GM21381 (cell line): ENCODE data around the gene DENND2A.
A peak's percentile ranks its signal among the peaks of the same experiment; 100 is the strongest.
"Not testable (repeated sequence)": the region's sequence is repeated elsewhere in the genome, so short reads cannot be mapped to it uniquely, and the experiment has no call there.

Experiments
- ATAC-seq: cut with Tn5 transposase; IDR thresholded peaks from one replicate; pipeline ENCODE4 v1.9.1; 2021; ENCODE audit warnings: mild to moderate bottlenecking, moderate library complexity; ENCODE audit not compliant: unreplicated experiment

The DENND2A gene

DNA sequence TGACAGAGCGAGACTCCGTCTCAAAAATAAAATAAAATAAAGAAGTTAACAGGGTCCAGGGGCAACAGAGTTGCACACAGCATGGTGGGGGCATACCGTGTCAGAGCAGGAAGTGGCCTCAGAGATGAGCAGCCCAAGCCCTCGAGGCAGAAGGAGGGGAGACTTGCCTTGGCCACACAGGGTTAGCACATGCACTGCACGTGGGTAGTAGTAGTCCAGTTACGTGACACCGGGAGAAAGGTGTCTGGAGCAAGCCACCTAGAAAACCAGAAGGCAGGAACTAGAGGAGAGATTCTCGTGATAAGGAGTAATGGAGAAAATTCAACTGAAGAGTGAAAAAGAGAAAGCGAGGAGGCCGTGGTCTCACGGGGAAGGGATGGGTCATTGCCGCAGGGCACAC is 9.8 kb upstream of the DENND2A start:
- no peak for ATAC-seq

GRCh38 chr7:140649556-140650205 is 9.1 kb upstream of the DENND2A start:
- ATAC-seq = no peak

GRCh38 chr7:140646931-140647647 is 6.5 kb upstream of the DENND2A start:
- peak; percentile 81 for ATAC-seq

DNA sequence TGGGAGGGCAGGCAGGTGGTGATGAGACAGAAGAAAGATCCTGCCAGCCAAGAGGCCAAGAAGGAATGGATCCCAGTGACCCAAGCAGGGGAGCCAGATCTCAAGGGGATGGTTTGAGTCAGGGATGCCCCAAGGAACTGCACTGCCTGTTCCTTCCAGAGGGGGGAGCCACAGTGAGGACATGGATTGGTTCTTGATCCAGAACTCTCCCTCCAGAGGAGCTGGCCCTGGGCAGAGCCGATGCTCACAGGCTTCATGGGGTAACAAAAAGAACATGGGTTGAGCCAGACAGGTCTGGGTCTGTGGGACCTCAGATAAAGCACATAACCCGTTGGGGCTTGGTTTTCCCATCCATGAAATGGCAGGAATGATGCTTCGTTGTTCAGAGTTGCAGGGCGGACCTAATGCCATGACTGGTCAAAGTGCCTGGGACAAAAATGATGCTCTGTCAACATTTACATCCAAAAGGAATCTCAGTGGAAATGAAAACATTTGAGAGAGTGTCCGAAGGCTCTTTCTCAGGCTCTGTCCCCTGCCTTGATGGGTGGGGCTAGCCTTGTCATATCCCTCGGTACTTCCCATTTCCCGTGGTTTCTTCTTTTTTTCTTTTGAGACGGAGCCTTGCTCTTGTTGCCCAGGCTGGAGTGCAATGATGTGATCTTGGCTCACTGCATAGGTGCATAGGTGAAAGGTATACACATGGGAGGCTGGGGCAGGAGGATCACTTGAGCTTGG is 4.7 kb upstream of the DENND2A start:
- no peak for ATAC-seq

DNA sequence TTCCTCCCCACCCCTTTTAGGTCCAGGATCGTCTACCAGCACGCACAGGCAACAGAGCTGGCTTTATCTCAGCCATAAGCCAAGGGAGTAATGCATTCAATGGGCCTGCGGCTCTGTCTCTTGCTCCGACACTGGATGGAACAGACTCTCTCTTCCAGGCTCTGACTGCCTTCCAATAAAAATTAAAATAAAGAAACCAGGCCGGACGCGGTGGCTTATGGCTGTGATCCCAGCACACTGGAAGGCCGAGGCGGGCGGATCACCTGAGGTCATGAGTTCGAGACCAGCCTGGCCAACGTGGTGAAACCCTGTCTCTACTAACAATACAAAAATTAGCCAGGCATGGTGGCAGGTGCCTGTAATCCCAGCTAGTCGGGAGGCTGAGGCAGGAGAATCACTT is 4.1 kb upstream of the DENND2A start:
- not testable (repeated sequence) for ATAC-seq

GRCh38 chr7:140643416-140643815 is 2.8 kb upstream of the DENND2A start:
- no peak for ATAC-seq

- no peak for ATAC-seq
Measured at GRCh38 chr7:140641524-140642195, 1.0 kb upstream of the DENND2A start.

- no peak for ATAC-seq
Measured at GRCh38 chr7:140640060-140640637, 464 bp downstream of the DENND2A start.

DNA sequence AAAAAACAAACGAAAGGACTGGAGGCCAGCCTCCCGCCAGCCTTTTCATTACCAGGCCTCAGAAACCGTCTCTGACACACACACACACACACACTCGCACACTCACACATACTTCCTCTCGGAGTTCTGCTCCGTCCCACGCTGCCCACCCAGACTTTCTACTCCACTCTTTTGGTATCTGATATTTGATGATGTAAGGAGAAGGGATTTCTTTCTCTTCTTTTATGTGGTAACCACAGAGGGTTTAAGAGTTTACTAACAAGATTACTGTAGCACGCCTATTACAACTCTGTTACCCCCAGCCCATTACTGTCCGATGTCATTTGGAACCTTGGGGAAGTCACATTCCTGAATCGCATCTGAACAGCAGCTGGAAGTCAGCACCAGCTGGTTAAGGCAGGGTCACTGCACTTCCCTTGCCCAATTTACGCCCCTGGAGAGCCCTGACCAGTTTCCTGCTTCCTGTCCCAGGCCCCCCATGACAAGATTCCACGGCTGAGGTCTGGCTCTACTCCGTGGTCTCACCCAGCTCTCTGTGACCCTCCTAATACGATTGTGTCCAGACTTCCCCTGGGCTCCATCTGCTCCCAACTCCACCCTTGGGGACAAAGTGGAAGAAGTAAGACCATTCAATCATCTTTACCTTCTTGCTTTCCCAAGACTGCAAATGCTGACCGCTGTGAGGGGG is 1.1 kb downstream of the DENND2A start:
- ATAC-seq = no peak

DNA sequence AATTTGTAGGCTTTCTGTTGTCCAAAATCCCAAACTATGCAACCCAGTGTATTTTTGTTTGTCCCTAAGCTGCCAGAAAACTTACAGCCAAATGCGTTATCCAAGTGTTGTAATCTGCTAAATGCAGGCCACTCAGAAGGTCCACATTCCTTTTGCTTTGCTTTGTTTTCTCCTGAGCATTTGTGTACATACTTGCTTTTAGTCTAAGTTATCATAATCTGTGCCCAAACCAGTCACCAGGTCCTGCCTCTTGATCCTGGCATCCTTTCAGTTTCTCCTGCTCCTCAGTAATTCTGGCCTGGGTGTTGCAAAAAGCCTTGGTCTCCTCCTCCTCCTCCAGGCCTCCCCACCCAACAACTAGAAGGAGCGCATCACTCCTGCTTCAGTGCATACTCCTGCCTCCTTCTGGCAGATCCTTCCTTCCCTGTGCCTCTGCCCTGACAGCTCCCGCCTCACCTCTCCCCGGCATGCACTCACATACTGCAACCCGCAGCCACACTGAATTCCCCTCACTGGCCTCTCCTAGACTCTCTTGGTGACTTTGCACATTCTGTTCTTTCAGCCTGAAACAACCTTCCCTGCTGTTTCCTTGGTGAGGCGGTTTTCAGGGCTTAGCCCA is 2.3 kb downstream of the DENND2A start:
- ATAC-seq = no peak

DNA sequence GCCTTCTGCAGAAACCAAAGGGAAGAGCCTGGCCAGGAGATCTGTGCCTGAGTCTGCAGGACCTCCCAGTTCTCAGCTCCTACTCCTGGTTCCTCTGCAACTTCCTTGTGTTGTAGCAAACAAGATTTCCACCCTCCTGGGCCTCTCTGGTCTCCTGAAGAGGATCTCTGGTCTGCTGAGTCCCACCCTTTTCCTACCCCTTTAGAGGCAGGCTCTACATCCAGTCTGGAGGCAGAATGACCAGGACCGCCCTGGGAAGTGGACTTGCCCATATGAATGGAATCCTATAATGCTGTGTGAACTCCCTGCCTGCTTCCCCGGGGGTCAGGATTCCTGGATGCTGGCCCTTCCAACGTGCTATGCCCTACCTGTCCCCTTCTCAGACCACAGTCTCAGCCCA is 3.2 kb downstream of the DENND2A start:
- ATAC-seq = no peak

GRCh38 chr7:140635816-140636215 is 4.8 kb downstream of the DENND2A start:
- no peak for ATAC-seq

GRCh38 chr7:140635345-140635744 is 5.3 kb downstream of the DENND2A start:
- ATAC-seq = no peak

GRCh38 chr7:140631602-140632001 is 9.0 kb downstream of the DENND2A start:
- no peak for ATAC-seq

- ATAC-seq = no peak
Measured at GRCh38 chr7:140631021-140631420, 9.6 kb downstream of the DENND2A start.

- ATAC-seq = no peak
Measured at GRCh38 chr7:140625908-140626868, 14.4 kb downstream of the DENND2A start.

DNA sequence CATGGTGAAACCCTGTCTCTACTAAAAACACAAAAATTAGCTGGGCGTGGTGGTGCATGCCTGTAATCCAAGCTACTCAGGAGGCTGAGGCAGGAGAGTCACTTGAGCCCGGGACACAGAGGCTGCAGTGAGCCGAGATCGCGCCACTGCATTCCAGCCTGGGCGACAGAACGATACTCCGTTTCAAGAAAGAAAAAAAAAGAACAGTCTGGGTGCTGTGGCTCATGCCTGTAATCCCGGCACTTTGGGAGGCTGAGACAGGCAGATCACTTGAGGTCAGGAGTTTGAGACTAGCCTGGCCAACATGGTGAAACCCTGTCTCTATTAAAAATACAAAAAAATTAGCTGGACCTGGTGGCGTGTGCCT is 15.4 kb downstream of the DENND2A start:
- not testable (repeated sequence) for ATAC-seq

- ATAC-seq = no peak
Measured at GRCh38 chr7:140624392-140625191, 16.0 kb downstream of the DENND2A start.
